Progenitor cell of endocrine pancreas (in vitro differentiated cells): ENCODE results near the gene SPOCK1. TPM values are rescaled to one million over a fixed set of nuclear protein-coding genes. Genes with fewer than 3 reads are reported as not detected.

Source experiments
- DNase-seq: peaks from one replicate; pipeline ENCODE4 v3.0.0; 2021; ENCODE audit warnings: low spot score; ENCODE audit not compliant: unreplicated experiment
- H3K27ac Mint-ChIP-seq: 2 replicates; pipeline ENCODE4 v1.8.0; 2021; ENCODE audit warnings: mild to moderate bottlenecking, moderate library complexity, mixed read lengths
- H3K27me3 Mint-ChIP-seq: 2 replicates; pipeline ENCODE4 v1.8.0; 2021; ENCODE audit warnings: mixed read lengths
- H3K36me3 Mint-ChIP-seq: 2 replicates; pipeline ENCODE4 v1.8.0; 2022; ENCODE audit warnings: mixed read lengths; ENCODE audit not compliant: insufficient read depth
- H3K4me1 Mint-ChIP-seq: 2 replicates; pipeline ENCODE4 v1.8.0; 2021; ENCODE audit warnings: low read depth, mixed read lengths
- H3K4me3 Mint-ChIP-seq: 2 replicates; pipeline ENCODE4 v1.8.0; 2021; ENCODE audit warnings: low read depth, mild to moderate bottlenecking, moderate library complexity, mixed read lengths
- H3K9me3 Mint-ChIP-seq: 2 replicates; pipeline ENCODE4 v1.8.0; 2021; ENCODE audit warnings: low read depth, mixed read lengths
- total RNA-seq: library from RNA; stranded (reverse); gene quantifications from 2 replicates; pipeline ENCODE4 v1.2.1, GENCODE V29; 2021
- TF ChIP-seq, protein P1 (sequence below): fragments of 200-600 bp; sonication (generic); IDR thresholded peaks from one replicate; pipeline ENCODE4 v1.5.0; 2021; ENCODE audit warnings: antibody characterized with exemption, mild to moderate bottlenecking; ENCODE audit not compliant: unreplicated experiment

The SPOCK1 gene
- total RNA-seq, 1 donor from 2014 or later = 41.4 TPM

DNA sequence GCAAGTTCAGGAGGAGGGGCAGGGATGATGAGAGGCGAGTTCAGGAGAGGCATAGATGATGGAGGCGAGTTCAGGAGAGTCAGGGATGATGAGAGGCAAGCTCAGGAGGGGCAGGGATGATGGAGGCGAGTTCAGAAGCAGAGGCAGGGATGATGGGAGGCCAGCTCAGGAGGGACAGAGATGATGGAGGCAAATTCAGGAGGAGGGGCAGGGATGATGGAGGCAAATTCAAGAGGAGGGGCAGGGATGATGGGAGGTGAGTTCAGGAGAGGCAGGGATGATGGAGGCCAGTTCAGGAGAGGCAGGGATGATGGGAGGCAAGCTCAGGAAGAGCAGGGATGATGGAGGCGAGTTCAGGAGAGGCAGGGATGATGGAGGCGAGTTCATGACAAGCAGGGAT is 17.8 kb upstream of the SPOCK1 start:
- Mint-ChIP-seq H3K27me3 (peaks cover 19% of the 10 kb centered on the region), H3K4me3 (no peak overlapping the region), H3K27ac (no peak overlapping the region), H3K36me3 (no peaks in the 10 kb centered on the region), H3K9me3 (peaks cover under 1% of the 10 kb centered on the region), H3K4me1 (no peaks in the 10 kb centered on the region)
- TF ChIP-seq, protein P1, sequence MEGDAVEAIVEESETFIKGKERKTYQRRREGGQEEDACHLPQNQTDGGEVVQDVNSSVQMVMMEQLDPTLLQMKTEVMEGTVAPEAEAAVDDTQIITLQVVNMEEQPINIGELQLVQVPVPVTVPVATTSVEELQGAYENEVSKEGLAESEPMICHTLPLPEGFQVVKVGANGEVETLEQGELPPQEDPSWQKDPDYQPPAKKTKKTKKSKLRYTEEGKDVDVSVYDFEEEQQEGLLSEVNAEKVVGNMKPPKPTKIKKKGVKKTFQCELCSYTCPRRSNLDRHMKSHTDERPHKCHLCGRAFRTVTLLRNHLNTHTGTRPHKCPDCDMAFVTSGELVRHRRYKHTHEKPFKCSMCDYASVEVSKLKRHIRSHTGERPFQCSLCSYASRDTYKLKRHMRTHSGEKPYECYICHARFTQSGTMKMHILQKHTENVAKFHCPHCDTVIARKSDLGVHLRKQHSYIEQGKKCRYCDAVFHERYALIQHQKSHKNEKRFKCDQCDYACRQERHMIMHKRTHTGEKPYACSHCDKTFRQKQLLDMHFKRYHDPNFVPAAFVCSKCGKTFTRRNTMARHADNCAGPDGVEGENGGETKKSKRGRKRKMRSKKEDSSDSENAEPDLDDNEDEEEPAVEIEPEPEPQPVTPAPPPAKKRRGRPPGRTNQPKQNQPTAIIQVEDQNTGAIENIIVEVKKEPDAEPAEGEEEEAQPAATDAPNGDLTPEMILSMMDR = no peak
- DNase-seq = no peak

DNA sequence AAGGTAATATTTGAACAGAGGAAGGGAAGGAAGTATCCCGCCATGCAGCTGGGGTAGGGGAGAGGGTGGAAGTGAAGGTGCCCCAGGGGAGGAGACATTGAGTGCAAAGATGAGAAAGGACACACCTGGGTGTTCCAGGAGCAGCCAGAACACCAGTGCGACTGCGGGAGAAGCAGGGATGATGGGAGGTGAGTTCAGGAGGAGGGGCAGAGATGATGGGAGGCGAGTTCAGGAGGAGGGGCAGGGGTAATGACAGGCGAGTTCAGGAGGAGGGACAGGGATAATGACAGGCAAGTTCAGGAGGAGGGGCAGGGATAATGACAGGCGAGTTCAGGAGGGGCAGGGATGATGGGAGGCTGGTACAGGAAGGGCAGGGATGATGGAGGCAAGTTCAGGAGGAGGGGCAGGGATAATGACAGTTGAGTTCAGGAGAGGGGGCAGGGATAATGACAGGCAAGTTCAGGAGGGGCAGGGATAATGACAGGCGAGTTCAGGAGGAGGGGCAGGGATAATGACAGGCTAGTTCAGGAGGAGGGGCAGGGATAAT is 17.2 kb upstream of the SPOCK1 start:
- DNase-seq = no peak
- Mint-ChIP-seq H3K9me3 (peaks cover 5% of the 10 kb centered on the region), H3K4me3 (no peak overlapping the region), H3K4me1 (no peaks in the 10 kb centered on the region), H3K27me3 (peaks cover 19% of the 10 kb centered on the region), H3K36me3 (no peaks in the 10 kb centered on the region), H3K27ac (no peak overlapping the region)
- TF ChIP-seq, protein P1 = no peak

GRCh38 chr5:137515238-137515637 is 16.1 kb upstream of the SPOCK1 start:
- no peak for DNase-seq
- TF ChIP-seq, protein P1 = no peak
- no peak overlapping the region for H3K4me3 Mint-ChIP-seq
- H3K27ac Mint-ChIP-seq = no peak overlapping the region
- H3K36me3 Mint-ChIP-seq = no peaks in the 10 kb centered on the region
- peaks cover 21% of the 10 kb centered on the region for H3K27me3 Mint-ChIP-seq
- H3K9me3 Mint-ChIP-seq = peaks cover 5% of the 10 kb centered on the region
- no peaks in the 10 kb centered on the region for H3K4me1 Mint-ChIP-seq

- TF ChIP-seq, protein P1 = no peak
- DNase-seq = no peak
- Mint-ChIP-seq H3K4me3 (no peak overlapping the region), H3K27ac (no peak overlapping the region), H3K9me3 (peaks cover 5% of the 10 kb centered on the region), H3K4me1 (no peaks in the 10 kb centered on the region), H3K36me3 (no peaks in the 10 kb centered on the region), H3K27me3 (peaks cover 5% of the 10 kb centered on the region)
Observed at GRCh38 chr5:137510671-137511070, 11.5 kb upstream of the SPOCK1 start.

- Mint-ChIP-seq H3K9me3 (peaks cover 5% of the 10 kb centered on the region), H3K27ac (no peak overlapping the region), H3K27me3 (peaks cover 6% of the 10 kb centered on the region), H3K36me3 (no peaks in the 10 kb centered on the region), H3K4me3 (no peak overlapping the region), H3K4me1 (peaks cover 2% of the 10 kb centered on the region)
- TF ChIP-seq, protein P1 = no peak
- DNase-seq = no peak
Observed at GRCh38 chr5:137507150-137507549, 8.0 kb upstream of the SPOCK1 start.
